Parathyroid adenoma (tissue), 2 donors: Measurements from ENCODE around the gene HSF5.

Source experiments
- H2AFZ ChIP-seq: fragments of 300-600 bp; sonication (generic); one replicate; pipeline ENCODE4 v1.7.0; 2017; ENCODE audit warnings: antibody characterized with exemption, mild to moderate bottlenecking
- H3K27ac ChIP-seq: fragments of 300-600 bp; sonication (generic); one replicate; pipeline ENCODE4 v1.7.0; 2017
- H3K27me3 ChIP-seq: fragments of 300-600 bp; sonication (generic); one replicate; pipeline ENCODE4 v1.7.0; 2017; ENCODE audit warnings: low read length; ENCODE audit not compliant: control insufficient read depth, insufficient read depth
- H3K36me3 ChIP-seq: fragments of 300-600 bp; sonication (generic); one replicate; pipeline ENCODE4 v1.7.0; 2017; ENCODE audit warnings: low read length; ENCODE audit not compliant: control insufficient read depth, insufficient read depth
- H3K4me1 ChIP-seq: fragments of 300-600 bp; sonication (generic); one replicate; pipeline ENCODE4 v1.7.0; 2017; ENCODE audit warnings: control low read depth
- H3K4me2 ChIP-seq: fragments of 300-600 bp; sonication (generic); one replicate; pipeline ENCODE4 v1.7.0; 2017; ENCODE audit warnings: low read length
- H3K4me3 ChIP-seq: fragments of 300-600 bp; sonication (generic); one replicate; pipeline ENCODE4 v1.7.0; 2017; ENCODE audit warnings: low read depth, low read length
- H3K79me2 ChIP-seq: fragments of 300-600 bp; sonication (generic); one replicate; pipeline ENCODE4 v1.7.0; 2017; ENCODE audit warnings: control low read depth
- H3K9ac ChIP-seq: fragments of 300-600 bp; sonication (generic); one replicate; pipeline ENCODE4 v1.7.0; 2017; ENCODE audit warnings: mild to moderate bottlenecking
- H3K9me3 ChIP-seq: fragments of 300-600 bp; sonication (generic); one replicate; pipeline ENCODE4 v1.7.0; 2017; ENCODE audit warnings: low read length; ENCODE audit not compliant: control insufficient read depth
- TF ChIP-seq, protein P1 (sequence below): fragments of 300-600 bp; sonication (generic); IDR thresholded peaks from one replicate; pipeline ENCODE4 v1.7.0; 2017; ENCODE audit warnings: antibody characterized with exemption, mild to moderate bottlenecking
- donor health status: primary hyperparathyroidism.

The HSF5 gene

GRCh38 chr17:58508341-58509067 lies 20.3 kb upstream of the HSF5 start:
- Histone ChIP-seq H3K4me2 (no peak overlapping the region), H3K4me1 (no peaks in the 10 kb centered on the region), H3K27ac (no peak overlapping the region), H3K27me3 (no peaks in the 10 kb centered on the region), H2AFZ (no peak overlapping the region), H3K4me3 (no peak overlapping the region), H3K9ac (no peak overlapping the region), H3K36me3 (no peaks in the 10 kb centered on the region), H3K79me2 (peaks cover 12% of the 10 kb centered on the region), H3K9me3 (no peaks in the 10 kb centered on the region)
- TF ChIP-seq, protein P1, sequence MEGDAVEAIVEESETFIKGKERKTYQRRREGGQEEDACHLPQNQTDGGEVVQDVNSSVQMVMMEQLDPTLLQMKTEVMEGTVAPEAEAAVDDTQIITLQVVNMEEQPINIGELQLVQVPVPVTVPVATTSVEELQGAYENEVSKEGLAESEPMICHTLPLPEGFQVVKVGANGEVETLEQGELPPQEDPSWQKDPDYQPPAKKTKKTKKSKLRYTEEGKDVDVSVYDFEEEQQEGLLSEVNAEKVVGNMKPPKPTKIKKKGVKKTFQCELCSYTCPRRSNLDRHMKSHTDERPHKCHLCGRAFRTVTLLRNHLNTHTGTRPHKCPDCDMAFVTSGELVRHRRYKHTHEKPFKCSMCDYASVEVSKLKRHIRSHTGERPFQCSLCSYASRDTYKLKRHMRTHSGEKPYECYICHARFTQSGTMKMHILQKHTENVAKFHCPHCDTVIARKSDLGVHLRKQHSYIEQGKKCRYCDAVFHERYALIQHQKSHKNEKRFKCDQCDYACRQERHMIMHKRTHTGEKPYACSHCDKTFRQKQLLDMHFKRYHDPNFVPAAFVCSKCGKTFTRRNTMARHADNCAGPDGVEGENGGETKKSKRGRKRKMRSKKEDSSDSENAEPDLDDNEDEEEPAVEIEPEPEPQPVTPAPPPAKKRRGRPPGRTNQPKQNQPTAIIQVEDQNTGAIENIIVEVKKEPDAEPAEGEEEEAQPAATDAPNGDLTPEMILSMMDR = no peak

- Histone ChIP-seq H3K4me1 (no peaks in the 10 kb centered on the region), H2AFZ (no peak overlapping the region), H3K4me2 (no peak overlapping the region), H3K27me3 (no peaks in the 10 kb centered on the region), H3K4me3 (no peak overlapping the region), H3K9me3 (no peaks in the 10 kb centered on the region), H3K9ac (no peak overlapping the region), H3K36me3 (no peaks in the 10 kb centered on the region), H3K27ac (no peak overlapping the region), H3K79me2 (peaks cover 7% of the 10 kb centered on the region)
- TF ChIP-seq, protein P1 = no peak
Measured at GRCh38 chr17:58507123-58507634, 19.0 kb upstream of the HSF5 start.

DNA sequence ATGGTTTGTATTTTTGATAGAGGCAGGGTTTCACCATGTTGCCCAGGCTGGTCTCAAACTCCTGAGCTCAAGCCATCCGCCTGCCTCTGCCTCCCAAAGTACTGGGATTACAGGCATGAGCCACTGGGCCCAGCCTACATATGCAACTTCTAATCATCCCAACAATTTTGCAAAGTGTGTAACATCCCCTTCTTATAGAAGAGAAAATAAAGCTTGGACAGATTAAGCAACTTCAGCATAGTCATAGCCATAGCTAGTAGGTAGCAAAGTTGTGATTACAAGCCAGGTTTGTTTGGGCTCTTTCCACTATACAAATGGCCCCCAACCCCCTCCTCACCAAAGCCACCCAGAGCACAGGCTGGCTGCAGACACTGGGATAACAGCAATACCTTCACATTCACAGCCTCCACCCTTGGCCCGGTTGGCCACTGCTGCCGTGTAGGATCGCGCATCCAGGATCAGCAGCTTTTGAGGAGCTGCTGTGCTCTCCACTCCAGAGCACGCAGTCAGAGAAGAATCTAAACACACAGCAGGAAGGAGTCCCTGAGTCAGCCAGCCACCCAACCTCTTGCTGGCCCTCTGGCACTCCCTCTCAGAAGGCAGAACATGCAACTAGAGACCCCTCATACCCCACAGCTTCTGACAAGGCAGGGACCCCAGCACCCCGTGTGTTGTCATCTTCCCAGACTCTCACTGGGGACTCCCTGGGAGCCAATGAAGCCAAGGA lies 18.3 kb upstream of the HSF5 start:
- H3K9me3 ChIP-seq = no peaks in the 10 kb centered on the region
- no peaks in the 10 kb centered on the region for H3K36me3 ChIP-seq
- H3K4me2 ChIP-seq = no peak overlapping the region
- TF ChIP-seq, protein P1 = no peak
- H3K4me1 ChIP-seq = no peaks in the 10 kb centered on the region
- no peak overlapping the region for H3K4me3 ChIP-seq
- no peak overlapping the region for H3K27ac ChIP-seq
- peaks cover 4% of the 10 kb centered on the region for H3K79me2 ChIP-seq
- no peak overlapping the region for H2AFZ ChIP-seq
- no peaks in the 10 kb centered on the region for H3K27me3 ChIP-seq
- no peak overlapping the region for H3K9ac ChIP-seq

GRCh38 chr17:58504826-58505351 lies 16.7 kb upstream of the HSF5 start:
- Histone ChIP-seq H3K27ac (no peak overlapping the region), H2AFZ (no peak overlapping the region), H3K9ac (no peak overlapping the region), H3K4me1 (no peaks in the 10 kb centered on the region), H3K9me3 (no peaks in the 10 kb centered on the region), H3K27me3 (no peaks in the 10 kb centered on the region), H3K4me3 (no peak overlapping the region), H3K36me3 (no peaks in the 10 kb centered on the region), H3K4me2 (no peak overlapping the region), H3K79me2 (no peaks in the 10 kb centered on the region)
- TF ChIP-seq, protein P1 = no peak
